Liver (tissue), 3 donors: ENCODE results near the gene NFU1.

ENCODE experiments used
- EGR1 ChIP-seq, 2 donors: IDR thresholded peaks; 2 replicates each; pipeline ENCODE4 v1.6.1; 2016 to 2018; ENCODE audit warnings: antibody characterized with exemption in 2 of 2, low read depth in 2 of 2
- GABPA ChIP-seq, 2 donors: IDR thresholded peaks in 1 of 2; conservative IDR thresholded peaks in 1 of 2; 2 replicates each; pipeline ENCODE4 v1.6.1; 2016; ENCODE audit warnings: antibody characterized with exemption in 2 of 2, mild to moderate bottlenecking in 1 of 2, moderate library complexity in 1 of 2
- HNF4A ChIP-seq, 2 donors: conservative IDR thresholded peaks; 2 replicates each; pipeline ENCODE4 v1.6.1; 2016; ENCODE audit warnings: antibody characterized with exemption in 2 of 2, mild to moderate bottlenecking in 2 of 2
- HNF4G ChIP-seq: IDR thresholded peaks from 2 replicates; pipeline ENCODE4 v1.6.1; 2016; ENCODE audit warnings: antibody characterized with exemption
- MAX ChIP-seq: IDR thresholded peaks from 2 replicates; pipeline ENCODE4 v1.6.1; 2016; ENCODE audit warnings: antibody characterized with exemption
- NR2F2 ChIP-seq: IDR thresholded peaks from 2 replicates; pipeline ENCODE4 v1.6.1; 2016; ENCODE audit warnings: antibody characterized with exemption
- RAD21 ChIP-seq, 2 donors: IDR thresholded peaks; 2 replicates each; pipeline ENCODE4 v1.6.1; 2016; ENCODE audit warnings: antibody characterized with exemption in 2 of 2, mild to moderate bottlenecking in 2 of 2
- REST ChIP-seq: IDR thresholded peaks from 2 replicates; pipeline ENCODE4 v1.6.1; 2016; ENCODE audit warnings: antibody characterized with exemption, mild to moderate bottlenecking
- TAF1 ChIP-seq: conservative IDR thresholded peaks from 2 replicates; pipeline ENCODE4 v1.6.1; 2016; ENCODE audit warnings: antibody characterized with exemption, mild to moderate bottlenecking
- YY1 ChIP-seq: IDR thresholded peaks from 2 replicates; pipeline ENCODE4 v1.6.1; 2016; ENCODE audit warnings: antibody characterized with exemption, mild to moderate bottlenecking
- ZBTB33 ChIP-seq: IDR thresholded peaks from 2 replicates; pipeline ENCODE4 v1.6.1; 2016; ENCODE audit warnings: antibody characterized with exemption
- TF ChIP-seq, protein P1 (sequence below): fragments of 150-350 bp; IDR thresholded peaks from 2 replicates; pipeline ENCODE4 v1.5.1; 2017; ENCODE audit warnings: improper control_type of control experiment, low read depth, low read length; ENCODE audit not compliant: missing input control
- donor health status: healthy.
- donor health status: healthy.

- TF ChIP-seq, protein P1, sequence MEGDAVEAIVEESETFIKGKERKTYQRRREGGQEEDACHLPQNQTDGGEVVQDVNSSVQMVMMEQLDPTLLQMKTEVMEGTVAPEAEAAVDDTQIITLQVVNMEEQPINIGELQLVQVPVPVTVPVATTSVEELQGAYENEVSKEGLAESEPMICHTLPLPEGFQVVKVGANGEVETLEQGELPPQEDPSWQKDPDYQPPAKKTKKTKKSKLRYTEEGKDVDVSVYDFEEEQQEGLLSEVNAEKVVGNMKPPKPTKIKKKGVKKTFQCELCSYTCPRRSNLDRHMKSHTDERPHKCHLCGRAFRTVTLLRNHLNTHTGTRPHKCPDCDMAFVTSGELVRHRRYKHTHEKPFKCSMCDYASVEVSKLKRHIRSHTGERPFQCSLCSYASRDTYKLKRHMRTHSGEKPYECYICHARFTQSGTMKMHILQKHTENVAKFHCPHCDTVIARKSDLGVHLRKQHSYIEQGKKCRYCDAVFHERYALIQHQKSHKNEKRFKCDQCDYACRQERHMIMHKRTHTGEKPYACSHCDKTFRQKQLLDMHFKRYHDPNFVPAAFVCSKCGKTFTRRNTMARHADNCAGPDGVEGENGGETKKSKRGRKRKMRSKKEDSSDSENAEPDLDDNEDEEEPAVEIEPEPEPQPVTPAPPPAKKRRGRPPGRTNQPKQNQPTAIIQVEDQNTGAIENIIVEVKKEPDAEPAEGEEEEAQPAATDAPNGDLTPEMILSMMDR, result no peak
- no peak for TF ChIP-seq MAX
- TF ChIP-seq YY1, result no peak
- TF ChIP-seq HNF4A (conservative IDR thresholded peaks at IDR 0.05), result no peak
- TF ChIP-seq HNF4G, result no peak
- TF ChIP-seq TAF1, result no peak
- TF ChIP-seq RAD21 (IDR thresholded peaks at IDR 0.05), result no peak
- TF ChIP-seq EGR1 (IDR thresholded peaks at IDR 0.05; ENCODE audit: low read depth in 2 of 2), result no peak
- no peak for TF ChIP-seq ZBTB33
- TF ChIP-seq NR2F2, result no peak
- no peak for TF ChIP-seq GABPA (IDR thresholded peaks at IDR 0.05 in 1 of 2, conservative IDR thresholded peaks at IDR 0.05 in 1 of 2)
- no peak for TF ChIP-seq REST
Measured at GRCh38 chr2:69453475-69454129, 16.4 kb upstream of the NFU1 start.
